ENCODE measurements around the gene MSI2. TPM values are rescaled to one million over a fixed set of nuclear protein-coding genes. Genes with fewer than 3 reads are reported as not detected.

Gene MSI2
- total and polyA plus RNA-seq, 2 donors (not counting 1 experiment from before 2014, with no cell fraction given) = 16.1 to 196 TPM

- Histone ChIP-seq H3K9me3 (ENCODE audit: control extremely low read depth in 1 of 3, control insufficient read depth in 2 of 3, insufficient read depth in 1 of 3, low read length in 2 of 3) (no peaks in the 10 kb centered on the region), H3K4me2 (replicated peaks; ENCODE audit: low read depth, low read length, poor library complexity, severe bottlenecking) (no peak overlapping the region), H3K4me1 (ENCODE audit: control insufficient read depth in 2 of 2, insufficient read depth in 2 of 2, low read length in 2 of 2) (peaks cover 18 to 24% of the 10 kb centered on the region in 2 donors), H3K4me3 (ENCODE audit: control extremely low read depth in 1 of 5, extremely low read depth in 1 of 5, insufficient read depth in 1 of 5, low read depth in 2 of 5, low read length in 4 of 5) (no peak overlapping the region), H3K27me3 (replicated peaks in 1 of 4; ENCODE audit: control extremely low read depth in 1 of 4, control insufficient read depth in 3 of 4, insufficient read depth in 4 of 4, low read length in 3 of 4) (peaks cover 0 to 21% (median 4%) of the 10 kb centered on the region in 4 experiments), H2AFZ (ENCODE audit: insufficient read depth, low read depth, low read length, poor library complexity, severe bottlenecking) (no peak overlapping the region), H3K27ac (ENCODE audit: low read length in 2 of 2) (no peak overlapping the region), H3K79me2 (ENCODE audit: control insufficient read depth, insufficient read depth, low read length) (no peaks in the 10 kb centered on the region), H3K9ac (ENCODE audit: low read length) (no peak overlapping the region), H4K20me1 (ENCODE audit: control insufficient read depth, insufficient read depth, low read length, poor library complexity, severe bottlenecking) (no peaks in the 10 kb centered on the region), H3K36me3 (replicated peaks in 1 of 2; ENCODE audit: control extremely low read depth in 1 of 2, control insufficient read depth in 1 of 2, extremely low read depth in 1 of 2, insufficient read depth in 2 of 2, low read length in 1 of 2) (no peaks in the 10 kb centered on the region)
- Mint-ChIP-seq H3K27me3 (peaks cover 22% of the 10 kb centered on the region), H3K4me3 (no peak overlapping the region), H3K9me3 (ENCODE audit: insufficient read depth) (no peaks in the 10 kb centered on the region), H3K4me1 (peaks cover 24% of the 10 kb centered on the region), H3K27ac (no peak overlapping the region)
- ChIA-PET POLR2A (no interaction called here), CTCF (no interaction called here)
- DNase-seq = no peak
- no CpG with 5 or more reads among the region's 2 CpGs for WGBS (ENCODE audit: insufficient coverage)
- no peak for TF ChIP-seq EZH2 (IDR thresholded peaks at IDR 0.05; ENCODE audit: borderline replicate concordance, insufficient read depth, low read depth, low read length, poor library complexity, severe bottlenecking)
- TF ChIP-seq, protein P1, sequence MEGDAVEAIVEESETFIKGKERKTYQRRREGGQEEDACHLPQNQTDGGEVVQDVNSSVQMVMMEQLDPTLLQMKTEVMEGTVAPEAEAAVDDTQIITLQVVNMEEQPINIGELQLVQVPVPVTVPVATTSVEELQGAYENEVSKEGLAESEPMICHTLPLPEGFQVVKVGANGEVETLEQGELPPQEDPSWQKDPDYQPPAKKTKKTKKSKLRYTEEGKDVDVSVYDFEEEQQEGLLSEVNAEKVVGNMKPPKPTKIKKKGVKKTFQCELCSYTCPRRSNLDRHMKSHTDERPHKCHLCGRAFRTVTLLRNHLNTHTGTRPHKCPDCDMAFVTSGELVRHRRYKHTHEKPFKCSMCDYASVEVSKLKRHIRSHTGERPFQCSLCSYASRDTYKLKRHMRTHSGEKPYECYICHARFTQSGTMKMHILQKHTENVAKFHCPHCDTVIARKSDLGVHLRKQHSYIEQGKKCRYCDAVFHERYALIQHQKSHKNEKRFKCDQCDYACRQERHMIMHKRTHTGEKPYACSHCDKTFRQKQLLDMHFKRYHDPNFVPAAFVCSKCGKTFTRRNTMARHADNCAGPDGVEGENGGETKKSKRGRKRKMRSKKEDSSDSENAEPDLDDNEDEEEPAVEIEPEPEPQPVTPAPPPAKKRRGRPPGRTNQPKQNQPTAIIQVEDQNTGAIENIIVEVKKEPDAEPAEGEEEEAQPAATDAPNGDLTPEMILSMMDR (IDR thresholded peaks at IDR 0.05) = no peak
- intact Hi-C loops (cut with micrococcal nuclease) = no loop called here
- ATAC-seq (ENCODE audit: low read depth) = no peak
Measured at GRCh38 chr17:57720386-57721035, 464.2 kb downstream of the MSI2 start.

GRCh38 chr17:57721967-57722703 lies 465.8 kb downstream of the MSI2 start:
- DNase-seq = no peak
- H2AFZ ChIP-seq (ENCODE audit: insufficient read depth, low read depth, low read length, poor library complexity, severe bottlenecking) = no peak overlapping the region
- H3K4me3 ChIP-seq (ENCODE audit: control extremely low read depth in 1 of 5, extremely low read depth in 1 of 5, insufficient read depth in 1 of 5, low read depth in 2 of 5, low read length in 4 of 5) = no peak overlapping the region
- Mint-ChIP-seq H3K27ac (no peak overlapping the region), H3K4me3 (no peak overlapping the region), H3K9me3 (ENCODE audit: insufficient read depth) (no peaks in the 10 kb centered on the region), H3K27me3 (peaks cover 19% of the 10 kb centered on the region), H3K4me1 (peaks cover 33% of the 10 kb centered on the region)
- no peak overlapping the region for H3K9ac ChIP-seq (ENCODE audit: low read length)
- no peaks in the 10 kb centered on the region for H3K9me3 ChIP-seq (ENCODE audit: control extremely low read depth in 1 of 3, control insufficient read depth in 2 of 3, insufficient read depth in 1 of 3, low read length in 2 of 3)
- no peak for ATAC-seq (ENCODE audit: low read depth)
- ChIA-PET CTCF (interaction anchor here (0.7 kb wide), 1 partner anchor 479 kb away, joined by 3 read pairs; no protein-coding TSS in a partner anchor), POLR2A (no interaction called here)
- H4K20me1 ChIP-seq (ENCODE audit: control insufficient read depth, insufficient read depth, low read length, poor library complexity, severe bottlenecking) = no peaks in the 10 kb centered on the region
- intact Hi-C loops (cut with micrococcal nuclease) = no loop called here
- TF ChIP-seq, protein P1 (IDR thresholded peaks at IDR 0.05) = no peak
- no peak for TF ChIP-seq EZH2 (IDR thresholded peaks at IDR 0.05; ENCODE audit: borderline replicate concordance, insufficient read depth, low read depth, low read length, poor library complexity, severe bottlenecking)
- H3K4me2 ChIP-seq (replicated peaks; ENCODE audit: low read depth, low read length, poor library complexity, severe bottlenecking) = no peak overlapping the region
- H3K27me3 ChIP-seq (replicated peaks in 1 of 4; ENCODE audit: control extremely low read depth in 1 of 4, control insufficient read depth in 3 of 4, insufficient read depth in 4 of 4, low read length in 3 of 4) = peaks cover 0 to 19% (median 8%) of the 10 kb centered on the region in 4 experiments
- H3K4me1 ChIP-seq (ENCODE audit: control insufficient read depth in 2 of 2, insufficient read depth in 2 of 2, low read length in 2 of 2) = peaks cover 26 to 35% of the 10 kb centered on the region in 2 donors
- H3K27ac ChIP-seq (ENCODE audit: low read length in 2 of 2) = no peak overlapping the region
- no peaks in the 10 kb centered on the region for H3K36me3 ChIP-seq (replicated peaks in 1 of 2; ENCODE audit: control extremely low read depth in 1 of 2, control insufficient read depth in 1 of 2, extremely low read depth in 1 of 2, insufficient read depth in 2 of 2, low read length in 1 of 2)
- WGBS (ENCODE audit: insufficient coverage) = 100% methylated on average over 3 of the region's 3 CpGs
- no peaks in the 10 kb centered on the region for H3K79me2 ChIP-seq (ENCODE audit: control insufficient read depth, insufficient read depth, low read length)

Data from B cell (primary cell).